Prostate gland (tissue), 2 donors: ENCODE results near the gene APOBEC3F. TPM values are rescaled to one million over a fixed set of nuclear protein-coding genes. Genes with fewer than 3 reads are reported as not detected.
"Not testable (repeated sequence)": the region's sequence is repeated elsewhere in the genome, so short reads cannot be mapped to it uniquely, and the experiment has no call there.

ENCODE experiments used
- DNase-seq: peaks from one replicate; pipeline ENCODE4 v3.0.0-alpha.2; 2019; ENCODE audit warnings: low spot score
- H3K27ac ChIP-seq, 2 donors: fragments of 200-600 bp; sonication (generic); 2 replicates each; pipeline ENCODE4 v1.5.1; 2017 to 2019
- H3K27me3 ChIP-seq: fragments of 200-600 bp; sonication (generic); replicated peaks from 2 replicates; pipeline ENCODE4 v1.5.1; 2019; ENCODE audit not compliant: insufficient read depth
- H3K36me3 ChIP-seq, 2 donors: fragments of 200-600 bp; sonication (generic); 1 replicate in 1 of 2; 2 replicates in 1 of 2; pipeline versions ENCODE4 v1.5.1 to v1.8.1; 2017 to 2019
- H3K4me1 ChIP-seq: fragments of 200-600 bp; sonication (generic); replicated peaks from 2 replicates; pipeline ENCODE4 v1.5.1; 2019
- H3K4me3 ChIP-seq, 2 donors: fragments of 200-600 bp; sonication (generic); 2 replicates each; pipeline ENCODE4 v1.5.1; 2017 to 2019
- H3K9me3 ChIP-seq: fragments of 200-600 bp; sonication (generic); 2 replicates; pipeline ENCODE4 v1.5.1; 2017
- CTCF ChIP-seq, 4 experiments: fragments of 200-600 bp in 2 of 4; fragments of 450-650 bp in 2 of 4; sonication (generic) in 2 of 4; IDR thresholded peaks; 1 replicate in 3 of 4; 2 replicates in 1 of 4; pipeline ENCODE4 v1.5.1; 2016 to 2019; ENCODE audit warnings: antibody characterized with exemption in 4 of 4, mild to moderate bottlenecking in 2 of 4, moderate library complexity in 2 of 4
- POLR2A ChIP-seq: fragments of 450-650 bp; IDR thresholded peaks from one replicate; pipeline ENCODE4 v1.6.1; 2016; ENCODE audit warnings: antibody characterized with exemption, mild to moderate bottlenecking
- POLR2AphosphoS5 ChIP-seq: sonication (generic); formaldehyde crosslinking; IDR thresholded peaks from one replicate; pipeline ENCODE4 v1.6.1; 2017; ENCODE audit warnings: antibody characterized with exemption
- WGBS: methylation state at CpG from one replicate; pipeline ENCODE4 v1.1.5; 2018; 5-methylcytosine and 5-hydroxymethylcytosine counted together
- intact Hi-C: fragments of 100-400 bp; cut with DNase I; formaldehyde crosslinking; loops from one replicate; pipeline ENCODE4 v1.14.2; 2022
- total RNA-seq, 2 donors: library from RNA; depleted of rRNA; stranded (reverse); fragments of >200 nt; gene quantifications; one replicate each; pipeline ENCODE4 v1.1.0, GENCODE V29; 2016

The APOBEC3F gene
- total RNA-seq, 2 donors from 2014 or later: 4.4 to 28.3 TPM

- WGBS: 88% methylated on average over 11 of the region's 11 CpGs
- H3K4me3 ChIP-seq: no peak overlapping the region
- intact Hi-C loops: no loop called here
- H3K36me3 ChIP-seq: no peaks in the 10 kb centered on the region
- no peaks in the 10 kb centered on the region for H3K9me3 ChIP-seq
- no peak for DNase-seq
- no peak for TF ChIP-seq POLR2A
- TF ChIP-seq POLR2AphosphoS5: no peak
- no peak for TF ChIP-seq CTCF (IDR thresholded peaks at IDR 0.05)
- no peak overlapping the region for H3K27ac ChIP-seq
- no peaks in the 10 kb centered on the region for H3K4me1 ChIP-seq
- H3K27me3 ChIP-seq: no peaks in the 10 kb centered on the region
Measured at GRCh38 chr22:39028281-39028680, 12.4 kb upstream of the APOBEC3F start.

GRCh38 chr22:39029227-39029626 lies 11.4 kb upstream of the APOBEC3F start:
- no peaks in the 10 kb centered on the region for H3K4me1 ChIP-seq
- H3K27ac ChIP-seq: no peak overlapping the region
- WGBS: 91% methylated on average over 13 of the region's 13 CpGs
- no peaks in the 10 kb centered on the region for H3K36me3 ChIP-seq
- H3K27me3 ChIP-seq: no peaks in the 10 kb centered on the region
- no peak for DNase-seq
- no peak for TF ChIP-seq POLR2AphosphoS5
- TF ChIP-seq CTCF (IDR thresholded peaks at IDR 0.05): no peak
- TF ChIP-seq POLR2A: no peak
- intact Hi-C loops: no loop called here
- H3K9me3 ChIP-seq: no peaks in the 10 kb centered on the region
- H3K4me3 ChIP-seq: no peak overlapping the region

- TF ChIP-seq POLR2A (no peak), POLR2AphosphoS5 (no peak), CTCF (IDR thresholded peaks at IDR 0.05) (no peak)
- WGBS: 78% methylated on average over 14 of the region's 14 CpGs
- no peaks in the 10 kb centered on the region for H3K9me3 ChIP-seq
Measured at GRCh38 chr22:39030705-39031104, 10.0 kb upstream of the APOBEC3F start.

GRCh38 chr22:39031434-39032295 lies 9.0 kb upstream of the APOBEC3F start:
- intact Hi-C loops, H3K27ac ChIP-seq, H3K4me1 ChIP-seq, DNase-seq, H3K36me3 ChIP-seq, H3K9me3 ChIP-seq, H3K4me3 ChIP-seq, H3K27me3 ChIP-seq: not testable (repeated sequence)
- WGBS: 67% methylated on average over 18 of the region's 18 CpGs

More at GRCh38 chr22:39030705-39031104, 10.0 kb upstream of the APOBEC3F start:
- no peaks in the 10 kb centered on the region for H3K36me3 ChIP-seq
- H3K4me3 ChIP-seq: no peak overlapping the region
- no peaks in the 10 kb centered on the region for H3K27me3 ChIP-seq
- no peak for DNase-seq
- H3K4me1 ChIP-seq: no peaks in the 10 kb centered on the region
- H3K27ac ChIP-seq: no peak overlapping the region
- intact Hi-C loops: no loop called here

- WGBS: 33% methylated on average over 2 of the region's 2 CpGs
- H3K4me1 ChIP-seq, H3K27me3 ChIP-seq, DNase-seq, H3K4me3 ChIP-seq, H3K27ac ChIP-seq, H3K36me3 ChIP-seq, intact Hi-C loops, H3K9me3 ChIP-seq: not testable (repeated sequence)
Measured at GRCh38 chr22:39037071-39037470, 3.6 kb upstream of the APOBEC3F start.
